Measurements from ENCODE around the gene ATF6B.
"Not testable (repeated sequence)": the region's sequence is repeated elsewhere in the genome, so short reads cannot be mapped to it uniquely, and the experiment has no call there.

The ATF6B gene

DNA sequence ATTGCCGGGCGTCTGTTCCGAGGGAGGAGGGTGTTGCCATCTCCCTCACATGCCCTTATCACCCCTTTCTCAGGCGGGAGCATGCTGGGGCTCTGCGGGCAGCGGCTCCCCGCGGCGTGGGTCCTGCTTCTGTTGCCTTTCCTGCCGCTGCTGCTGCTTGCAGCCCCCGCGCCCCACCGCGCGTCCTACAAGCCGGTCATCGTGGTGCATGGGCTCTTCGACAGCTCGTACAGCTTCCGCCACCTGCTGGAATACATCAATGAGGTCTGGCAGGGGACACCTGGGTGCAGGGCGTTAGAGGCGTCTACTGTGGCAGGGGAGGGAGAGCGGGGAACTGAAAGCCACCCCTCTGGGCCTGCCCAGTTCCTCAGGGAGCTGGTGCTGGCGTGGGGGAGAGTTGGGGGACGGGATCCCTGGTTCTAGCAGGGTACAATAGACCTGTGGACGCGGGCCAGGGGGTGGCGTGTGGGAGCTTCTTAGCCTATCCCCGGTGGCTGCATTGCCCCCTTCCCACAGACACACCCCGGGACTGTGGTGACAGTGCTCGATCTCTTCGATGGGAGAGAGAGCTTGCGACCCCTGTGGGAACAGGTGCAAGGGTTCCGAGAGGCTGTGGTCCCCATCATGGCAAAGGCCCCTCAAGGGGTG lies 26.6 kb upstream of the ATF6B start:
- DNase-seq (ENCODE audit: low read depth) = peak; percentile 40

GRCh38 chr6:32153564-32154513 lies 25.8 kb upstream of the ATF6B start, which contains the start of gene PPT2:
Gene PPT2, plus strand, starts transcription at chr6:32154141. Its CDS starts 454 bp downstream, at chr6:32154595.
- DNase-seq (ENCODE audit: low read depth) = peak; percentile 67

DNA sequence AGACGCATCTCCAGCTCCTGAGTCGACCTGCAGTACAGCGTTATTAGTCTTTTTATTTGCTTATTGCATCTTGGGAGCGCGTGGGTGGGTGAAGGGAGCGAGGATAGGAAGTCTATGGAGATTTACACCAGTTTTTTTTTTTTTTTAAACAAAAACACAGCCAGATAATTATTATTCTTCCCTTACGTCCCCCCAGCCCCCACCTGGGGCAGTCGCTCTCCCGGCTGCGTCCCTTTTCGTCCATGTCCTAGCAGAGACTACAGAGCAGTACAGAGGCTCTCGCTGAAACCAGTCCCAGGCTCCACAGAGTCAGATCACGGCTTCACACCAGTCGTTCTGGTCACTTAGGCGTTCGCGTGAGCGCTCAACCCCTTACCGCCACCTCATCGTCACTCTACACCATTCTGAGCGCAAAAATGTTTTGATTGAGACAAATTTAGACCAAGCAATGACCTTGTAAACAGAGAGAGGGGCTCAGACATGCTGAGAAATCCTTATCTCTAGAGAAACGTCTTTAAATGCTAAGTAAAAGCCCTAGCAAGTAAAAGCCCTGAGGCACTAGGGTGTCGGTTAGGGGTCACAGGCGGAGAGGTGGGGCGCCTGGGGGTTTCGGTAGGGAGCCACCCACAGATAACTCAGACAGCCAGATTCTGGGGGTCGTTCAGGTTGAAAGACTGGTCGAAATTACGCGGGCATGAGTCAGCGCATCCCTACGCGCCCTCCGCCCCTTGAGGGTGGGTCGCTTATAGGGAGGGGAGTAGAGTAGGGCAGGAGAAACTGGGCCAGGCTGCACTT lies 24.9 kb upstream of the ATF6B start:
- DNase-seq (ENCODE audit: low read depth) = no peak

- DNase-seq (ENCODE audit: low read depth) = no peak
These were observed 24.1 kb upstream of the ATF6B start, which contains the start of gene PRRT1 for GRCh38 chr6:32151863-32152768. Gene PRRT1, minus strand, starts transcription at chr6:32151939. Its CDS starts 112 bp downstream, at chr6:32151827.

- DNase-seq (ENCODE audit: low read depth) = no peak
These were observed 23.3 kb upstream of the ATF6B start for GRCh38 chr6:32151181-32151862.

DNA sequence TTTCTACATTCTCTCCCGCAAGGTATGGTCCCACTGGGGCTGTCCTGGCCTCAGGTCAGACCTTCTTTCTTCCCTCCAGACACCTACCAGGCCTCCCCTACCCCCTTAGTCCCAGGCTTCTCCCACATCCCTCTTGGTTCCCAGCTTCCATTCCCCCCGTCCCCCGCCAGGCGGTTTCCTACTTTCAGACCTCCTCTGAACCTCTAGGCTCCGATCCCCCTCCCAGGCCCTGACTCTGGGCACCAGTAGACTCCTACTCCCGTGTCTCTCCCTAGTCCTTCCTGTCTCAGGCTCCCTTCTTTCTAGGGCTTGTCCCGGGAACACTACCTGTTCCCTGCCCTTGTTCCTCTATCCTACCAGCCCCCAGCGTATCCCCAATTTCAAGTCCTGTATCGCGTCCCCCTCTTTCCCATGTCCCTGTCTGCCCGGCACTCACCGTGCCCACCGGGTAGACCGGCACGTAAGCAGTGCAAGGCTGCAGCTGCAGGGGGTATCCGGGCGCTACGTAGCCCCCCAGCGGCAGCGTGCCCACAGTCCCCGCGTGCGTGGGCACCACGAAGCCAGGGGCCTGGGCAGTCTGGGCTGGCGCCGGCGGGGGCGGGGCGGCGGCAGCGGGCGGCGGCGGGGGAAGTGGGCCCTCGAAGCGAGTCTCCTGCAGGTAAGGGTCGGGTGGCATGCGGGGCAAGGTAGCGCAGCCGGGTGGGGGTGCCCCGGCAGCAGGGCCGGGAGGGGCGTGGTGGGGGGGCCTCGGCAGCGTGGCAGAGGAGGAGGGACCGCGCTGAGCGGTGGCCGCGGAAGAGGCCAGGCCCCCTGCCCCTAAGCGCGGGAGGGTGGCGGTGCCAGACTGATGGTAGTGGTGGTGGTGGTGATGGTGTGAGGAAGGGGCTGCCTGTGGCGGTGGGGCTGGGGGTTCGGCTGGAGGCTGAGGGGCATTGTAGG lies 22.2 kb upstream of the ATF6B start:
- no peak for DNase-seq (ENCODE audit: low read depth)

DNA sequence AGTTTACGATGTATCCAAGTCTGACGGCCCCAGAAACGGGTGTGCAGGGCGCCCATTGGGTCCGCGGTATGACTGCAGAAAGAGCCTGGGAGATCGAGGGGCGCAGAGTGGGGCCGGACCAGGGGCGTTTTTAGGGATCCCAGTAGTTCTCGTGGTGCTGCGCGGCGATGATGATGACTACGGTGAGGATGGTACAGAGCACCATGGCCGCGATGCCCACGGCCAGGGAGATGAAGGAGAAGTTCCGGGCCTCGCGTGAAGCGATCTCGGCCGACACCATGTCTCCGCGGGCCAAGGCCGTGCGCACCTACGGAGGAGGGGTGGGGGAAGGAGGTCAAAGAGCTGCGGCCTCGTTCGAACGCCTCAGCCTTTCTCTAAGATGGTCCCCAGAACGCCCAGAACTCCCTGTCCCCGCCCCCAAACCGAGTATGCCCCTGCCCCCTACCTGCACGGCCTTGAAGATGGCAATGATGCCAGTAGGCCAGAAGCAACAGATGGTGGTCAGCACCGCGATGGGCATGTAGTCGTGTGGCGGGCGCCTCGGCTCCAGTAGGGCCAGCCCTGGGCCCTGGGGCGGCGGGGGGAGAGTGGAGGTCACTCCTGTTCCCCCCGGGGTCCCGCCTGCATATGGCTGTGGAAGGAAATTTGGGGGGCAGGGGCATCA lies 21.2 kb upstream of the ATF6B start:
- no peak for DNase-seq (ENCODE audit: low read depth)

GRCh38 chr6:32148289-32149091 lies 20.4 kb upstream of the ATF6B start:
- peak; percentile 55 for DNase-seq (ENCODE audit: low read depth)

DNA sequence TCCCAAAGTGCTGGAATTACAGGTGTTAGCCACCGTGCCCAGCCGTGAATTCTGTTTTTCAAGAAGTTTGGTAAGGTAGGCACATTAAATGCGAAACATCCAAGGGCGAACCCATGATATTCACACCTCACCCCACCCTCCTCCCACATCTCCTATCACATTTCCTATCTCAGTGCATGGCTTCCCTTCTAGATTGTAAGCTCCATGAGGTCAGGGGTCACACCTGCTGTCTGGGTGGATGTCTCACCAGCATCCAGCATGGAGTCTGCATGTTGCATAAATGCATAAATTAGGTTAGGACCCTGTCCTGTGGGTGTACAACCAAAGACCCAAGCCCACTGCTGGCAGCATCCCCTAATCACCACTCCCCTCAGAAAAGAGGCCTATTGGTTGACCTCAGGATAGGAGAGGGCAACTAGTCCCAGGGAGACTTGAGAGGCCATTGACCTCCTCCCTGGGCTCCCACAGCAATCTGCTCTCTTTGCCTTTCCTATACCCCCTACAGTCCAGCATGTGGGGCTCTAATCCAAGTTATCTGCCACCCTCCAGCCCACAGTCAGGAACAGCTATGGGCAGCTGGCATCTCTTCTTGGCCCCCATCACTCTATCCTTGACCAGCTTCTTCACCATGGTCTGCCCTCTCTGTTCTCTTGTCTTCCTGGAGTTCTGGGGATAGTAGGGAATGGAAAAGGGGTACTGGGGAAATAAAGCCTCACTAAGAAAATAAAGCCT lies 19.5 kb upstream of the ATF6B start:
- no peak for DNase-seq (ENCODE audit: low read depth)

DNA sequence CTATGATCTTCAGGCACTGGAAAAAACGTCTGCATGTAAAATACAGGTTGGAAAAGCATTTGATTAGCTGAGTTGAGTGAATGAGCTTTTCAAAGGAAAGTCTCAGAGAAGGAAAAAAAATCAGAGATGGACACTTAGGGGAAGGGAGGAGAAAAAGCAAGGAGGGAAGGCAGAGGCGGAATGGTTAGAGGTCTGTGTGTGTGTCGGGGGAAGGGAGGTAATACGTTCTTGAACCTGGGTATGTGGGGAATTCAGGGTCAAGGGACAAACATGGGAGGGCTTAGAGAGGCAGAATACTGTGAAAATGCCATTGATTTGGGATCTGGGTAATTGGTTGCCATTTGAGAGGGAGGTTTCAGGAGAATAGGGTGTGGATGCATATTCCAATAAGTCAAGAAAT lies 18.6 kb upstream of the ATF6B start:
- no peak for DNase-seq (ENCODE audit: low read depth)

- DNase-seq (ENCODE audit: low read depth) = no peak
These were observed 18.2 kb upstream of the ATF6B start for GRCh38 chr6:32146287-32146686.

DNA sequence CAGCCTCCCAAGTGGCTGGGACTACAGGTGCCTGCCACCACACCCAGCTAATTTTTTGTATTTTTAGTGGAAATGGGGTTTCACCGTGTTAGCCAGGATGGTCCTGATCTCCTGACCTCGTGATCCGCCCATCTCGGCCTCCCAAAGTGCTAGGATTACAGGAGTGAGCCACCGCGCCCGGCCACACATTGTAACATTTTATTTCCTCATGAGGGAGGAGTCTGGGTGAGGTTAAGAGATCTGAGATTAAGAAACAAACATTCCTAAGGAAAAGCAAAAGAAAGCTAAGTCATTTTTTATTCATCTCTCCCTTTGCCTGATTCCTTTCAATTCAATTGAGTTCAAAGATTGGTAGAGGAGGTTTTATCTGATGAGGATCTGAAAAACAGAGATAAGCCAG lies 16.2 kb upstream of the ATF6B start:
- DNase-seq (ENCODE audit: low read depth) = not testable (repeated sequence)

DNA sequence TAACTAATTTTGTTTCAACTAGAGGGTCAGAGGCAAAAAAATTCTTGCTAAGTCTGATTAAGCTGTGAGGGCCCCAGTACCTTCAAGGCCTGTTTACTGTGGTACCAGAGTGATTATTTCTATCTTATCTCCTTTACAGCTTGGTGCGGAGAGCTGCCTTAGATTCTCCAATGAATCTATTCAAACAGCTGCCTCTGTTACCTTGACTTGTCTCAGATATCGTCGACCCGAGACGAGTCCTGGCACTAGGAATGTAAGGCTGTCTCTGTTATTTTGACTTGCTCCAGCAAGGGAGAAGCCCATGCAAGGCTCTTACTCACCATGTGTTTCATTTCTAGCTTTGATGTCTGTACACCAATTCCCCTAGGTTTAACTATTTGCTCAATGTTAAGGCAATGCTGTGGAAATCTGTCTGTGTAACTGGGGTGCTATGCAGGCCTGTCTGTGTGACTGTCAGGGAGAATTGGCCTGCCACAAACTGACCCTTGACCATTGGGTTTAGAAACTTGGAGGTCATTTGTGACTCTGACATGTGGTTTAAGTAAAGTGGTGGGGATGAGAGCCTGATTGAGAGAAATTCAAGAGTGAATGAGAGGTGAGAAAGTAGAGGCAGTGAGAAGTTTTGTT lies 12.5 kb upstream of the ATF6B start:
- DNase-seq (ENCODE audit: low read depth) = no peak

DNA sequence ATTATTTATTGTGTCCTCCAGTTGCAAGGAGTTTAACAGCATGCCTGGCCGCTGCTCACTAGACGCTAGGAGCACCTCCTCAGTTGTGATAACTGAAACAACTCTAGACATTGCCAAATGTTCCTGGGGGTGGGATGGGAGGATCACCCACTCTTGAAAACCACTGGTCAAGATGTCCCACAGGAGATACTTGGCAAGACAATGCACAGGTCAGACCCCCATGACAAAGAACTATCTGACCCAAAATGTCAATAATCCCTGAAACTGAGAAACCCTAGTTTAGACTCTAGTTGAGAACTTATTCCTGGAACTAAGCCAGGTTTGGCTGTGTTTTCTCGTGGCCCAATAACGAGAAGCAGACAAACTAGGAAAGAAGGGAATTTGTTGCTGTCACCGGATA lies 11.5 kb upstream of the ATF6B start:
- DNase-seq (ENCODE audit: low read depth) = no peak

GRCh38 chr6:32137454-32137853 lies 9.4 kb upstream of the ATF6B start:
- DNase-seq (ENCODE audit: low read depth) = no peak

- DNase-seq (ENCODE audit: low read depth) = no peak
These were observed 5.7 kb upstream of the ATF6B start for GRCh38 chr6:32133786-32134185.

- DNase-seq (ENCODE audit: low read depth) = no peak
These were observed 4.1 kb upstream of the ATF6B start for GRCh38 chr6:32132110-32132509.

Measured in activated gamma-delta T cell treated with anti-CD3 and anti-CD28 coated beads, Interleukin-2, amount 50 U/mL, for 16 hours (primary cell).